ENCODE data around the gene KRTAP10-4. TPM values are rescaled to one million over a fixed set of nuclear protein-coding genes. Genes with fewer than 3 reads are reported as not detected.

Gene KRTAP10-4
- total RNA-seq, 1 donor: not detected

- no peak for DNase-seq (ENCODE audit: low read depth)
- no peak for TF ChIP-seq CTCF (IDR thresholded peaks at IDR 0.05; ENCODE audit: insufficient read depth, low read depth, low read length)
These were observed 45.4 kb upstream of the KRTAP10-4 start for GRCh38 chr21:44527983-44528633.

GRCh38 chr21:44528634-44528995 lies 44.9 kb upstream of the KRTAP10-4 start:
- H3K4me3 ChIP-seq (ENCODE audit: low read depth, low read length): no peak overlapping the region
- no peak for TF ChIP-seq CTCF (IDR thresholded peaks at IDR 0.05; ENCODE audit: insufficient read depth, low read depth, low read length)
- DNase-seq (ENCODE audit: low read depth): no peak

More at GRCh38 chr21:44527983-44528633, 45.4 kb upstream of the KRTAP10-4 start:
- H3K4me3 ChIP-seq (ENCODE audit: low read depth, low read length): no peak overlapping the region

GRCh38 chr21:44529011-44529421 lies 44.5 kb upstream of the KRTAP10-4 start:
- TF ChIP-seq CTCF (IDR thresholded peaks at IDR 0.05; ENCODE audit: insufficient read depth, low read depth, low read length): no peak
- DNase-seq (ENCODE audit: low read depth): no peak

GRCh38 chr21:44529503-44530125 lies 43.9 kb upstream of the KRTAP10-4 start:
- no peak for TF ChIP-seq CTCF (IDR thresholded peaks at IDR 0.05; ENCODE audit: insufficient read depth, low read depth, low read length)
- H3K4me3 ChIP-seq (ENCODE audit: low read depth, low read length): no peak overlapping the region
- no peak for DNase-seq (ENCODE audit: low read depth)

More at GRCh38 chr21:44529011-44529421, 44.5 kb upstream of the KRTAP10-4 start:
- H3K4me3 ChIP-seq (ENCODE audit: low read depth, low read length): no peak overlapping the region

GRCh38 chr21:44530221-44530902 lies 43.2 kb upstream of the KRTAP10-4 start:
- TF ChIP-seq CTCF (IDR thresholded peaks at IDR 0.05; ENCODE audit: insufficient read depth, low read depth, low read length): no peak
- no peak for DNase-seq (ENCODE audit: low read depth)

GRCh38 chr21:44530903-44531605 lies 42.5 kb upstream of the KRTAP10-4 start:
- no peak for TF ChIP-seq CTCF (IDR thresholded peaks at IDR 0.05; ENCODE audit: insufficient read depth, low read depth, low read length)

More at GRCh38 chr21:44530221-44530902, 43.2 kb upstream of the KRTAP10-4 start:
- H3K4me3 ChIP-seq (ENCODE audit: low read depth, low read length): no peak overlapping the region

More at GRCh38 chr21:44530903-44531605, 42.5 kb upstream of the KRTAP10-4 start:
- H3K4me3 ChIP-seq (ENCODE audit: low read depth, low read length): no peak overlapping the region
- DNase-seq (ENCODE audit: low read depth): no peak
